ENCODE data around the gene ADAMTS13. TPM values are rescaled to one million over a fixed set of nuclear protein-coding genes. Genes with fewer than 3 reads are reported as not detected.

ADAMTS13 gene
- total RNA-seq, 4 donors from 2014 or later = 1.7 to 4.3 (median 3.2) TPM

DNA sequence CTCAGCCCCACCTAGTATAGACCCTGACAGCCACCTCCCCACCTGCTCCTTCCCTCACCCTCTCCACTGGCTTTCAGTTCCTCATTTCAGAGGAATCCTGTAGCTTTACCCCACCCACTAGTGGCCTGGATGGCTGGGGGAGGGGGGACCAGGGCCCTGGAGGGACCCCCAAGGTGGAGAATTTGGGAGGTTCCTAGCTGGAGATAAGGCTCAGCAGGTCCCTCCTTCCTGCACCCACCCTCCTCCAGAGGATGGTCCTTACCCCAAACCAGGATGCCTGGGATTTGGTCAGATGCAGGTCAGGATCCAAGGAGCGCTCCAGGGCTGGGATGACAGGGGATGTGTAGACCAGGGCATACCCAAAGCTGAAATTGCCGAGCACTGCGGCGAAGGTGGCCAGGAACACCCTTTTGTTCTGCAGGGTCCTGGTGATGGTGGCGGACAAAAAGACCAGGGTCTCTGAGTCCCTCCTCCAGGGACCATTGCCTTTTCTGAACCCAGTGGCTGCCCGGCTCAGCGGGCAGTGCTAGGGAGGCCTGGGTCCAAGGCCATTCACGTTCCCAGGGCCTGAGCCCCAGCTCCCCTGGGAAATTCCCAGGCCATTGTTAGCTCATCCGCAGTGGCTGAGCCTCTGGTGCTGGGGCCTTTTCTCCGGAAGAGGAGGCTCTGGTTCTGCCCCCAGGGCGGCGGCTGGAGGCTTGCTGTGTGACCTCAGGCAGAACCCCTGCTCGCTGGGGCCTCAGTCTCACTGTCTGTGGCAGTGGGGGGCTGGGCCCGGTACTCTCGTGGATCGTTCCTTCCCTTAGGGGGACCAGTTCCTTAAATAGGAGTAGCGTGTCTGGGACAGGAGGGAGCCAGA lies 56.1 kb downstream of the ADAMTS13 start:
- no peaks in the 10 kb centered on the region for H3K27me3 ChIP-seq
- TF ChIP-seq POLR2A (IDR thresholded peaks at IDR 0.05) = no peak
- H3K27ac ChIP-seq = peak overlapping the region in 3 of 4 donors; percentile 42 to 66 (median 58)
- H3K36me3 ChIP-seq = peaks cover 0 to 31% (median 0%) of the 10 kb centered on the region in 3 donors
- peak overlapping the region; percentile 45 to 60 (median 52) for H3K4me3 ChIP-seq
- DNase-seq (ENCODE audit: low spot score in 2 of 2) = no peak
- WGBS, 2 donors = 33 to 37% methylated on average over 16 of the region's 17 CpGs
- no peaks in the 10 kb centered on the region for H3K9me3 ChIP-seq
- H3K4me1 ChIP-seq = peaks cover 0 to 22% (median 10%) of the 10 kb centered on the region in 4 donors

DNA sequence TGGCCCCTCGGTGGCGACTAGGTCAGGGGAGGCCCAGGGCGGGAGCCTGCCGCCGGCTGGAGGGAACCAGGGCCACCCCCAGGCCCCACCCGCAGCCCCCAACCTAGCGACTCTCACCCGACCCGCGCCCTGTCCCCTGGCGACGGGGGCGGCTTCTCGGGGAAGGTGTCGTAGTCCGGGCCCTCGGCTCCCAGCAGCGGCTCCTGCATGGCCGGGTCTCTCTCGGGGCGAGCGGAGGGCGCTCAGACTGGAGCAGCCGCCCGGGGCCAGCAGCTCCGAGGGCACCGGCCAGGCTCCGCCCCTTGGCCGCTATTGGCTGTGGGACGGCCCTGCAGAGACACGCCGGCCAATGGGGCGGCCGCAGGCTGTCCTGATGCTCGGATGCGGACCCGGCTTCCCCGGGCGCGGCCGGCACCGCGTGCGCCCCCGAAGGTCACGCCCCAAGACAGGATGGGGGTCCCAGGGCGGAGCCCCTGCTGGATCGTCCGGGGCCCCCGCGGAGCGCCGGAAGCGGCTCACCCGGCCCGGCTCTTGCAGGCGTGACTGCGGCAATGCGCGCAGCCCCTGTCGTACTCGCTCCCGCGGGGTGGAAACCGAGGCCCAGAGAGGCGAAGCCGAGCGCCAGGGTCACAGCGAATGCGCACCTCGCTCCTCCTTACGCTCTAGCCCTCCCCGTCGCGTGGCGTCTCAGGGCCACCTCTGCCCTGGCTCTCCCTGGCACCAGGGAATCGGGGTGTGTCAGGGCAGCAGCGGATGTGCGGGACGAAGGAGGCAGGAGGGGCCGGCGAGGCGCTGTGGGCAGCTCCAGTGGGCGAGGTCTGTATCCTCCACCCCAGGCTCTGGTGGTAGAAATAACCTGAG lies 56.9 kb downstream of the ADAMTS13 start, which contains the start of gene SLC2A6:
SLC2A6 (minus strand) TSS at position 249 of the 861 bp plus-strand sequence; CDS start at position 209, 40 bp downstream.
- Histone ChIP-seq H3K36me3 (peaks cover 0 to 23% (median 0%) of the 10 kb centered on the region in 3 donors), H3K9me3 (no peaks in the 10 kb centered on the region), H3K27ac (peak within 1 kb of the TSS in 3 of 4 donors; percentile 42 to 66 (median 58)), H3K4me1 (peaks cover 0 to 22% (median 10%) of the 10 kb centered on the region in 4 donors), H3K27me3 (no peaks in the 10 kb centered on the region), H3K4me3 (peak within 1 kb of the TSS; percentile 45 to 60 (median 52))
- TF ChIP-seq EP300 (IDR thresholded peaks at IDR 0.05) (no peak), POLR2A (IDR thresholded peaks at IDR 0.05) (no peak)
- TF ChIP-seq, protein P1, sequence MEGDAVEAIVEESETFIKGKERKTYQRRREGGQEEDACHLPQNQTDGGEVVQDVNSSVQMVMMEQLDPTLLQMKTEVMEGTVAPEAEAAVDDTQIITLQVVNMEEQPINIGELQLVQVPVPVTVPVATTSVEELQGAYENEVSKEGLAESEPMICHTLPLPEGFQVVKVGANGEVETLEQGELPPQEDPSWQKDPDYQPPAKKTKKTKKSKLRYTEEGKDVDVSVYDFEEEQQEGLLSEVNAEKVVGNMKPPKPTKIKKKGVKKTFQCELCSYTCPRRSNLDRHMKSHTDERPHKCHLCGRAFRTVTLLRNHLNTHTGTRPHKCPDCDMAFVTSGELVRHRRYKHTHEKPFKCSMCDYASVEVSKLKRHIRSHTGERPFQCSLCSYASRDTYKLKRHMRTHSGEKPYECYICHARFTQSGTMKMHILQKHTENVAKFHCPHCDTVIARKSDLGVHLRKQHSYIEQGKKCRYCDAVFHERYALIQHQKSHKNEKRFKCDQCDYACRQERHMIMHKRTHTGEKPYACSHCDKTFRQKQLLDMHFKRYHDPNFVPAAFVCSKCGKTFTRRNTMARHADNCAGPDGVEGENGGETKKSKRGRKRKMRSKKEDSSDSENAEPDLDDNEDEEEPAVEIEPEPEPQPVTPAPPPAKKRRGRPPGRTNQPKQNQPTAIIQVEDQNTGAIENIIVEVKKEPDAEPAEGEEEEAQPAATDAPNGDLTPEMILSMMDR (IDR thresholded peaks at IDR 0.05) = no peak
- WGBS, 2 donors = 0 to 4% methylated on average over 12 to 63 of the region's 84 CpGs
- DNase-seq (ENCODE audit: low spot score in 2 of 2) = peak; percentile 68 to 71

DNA sequence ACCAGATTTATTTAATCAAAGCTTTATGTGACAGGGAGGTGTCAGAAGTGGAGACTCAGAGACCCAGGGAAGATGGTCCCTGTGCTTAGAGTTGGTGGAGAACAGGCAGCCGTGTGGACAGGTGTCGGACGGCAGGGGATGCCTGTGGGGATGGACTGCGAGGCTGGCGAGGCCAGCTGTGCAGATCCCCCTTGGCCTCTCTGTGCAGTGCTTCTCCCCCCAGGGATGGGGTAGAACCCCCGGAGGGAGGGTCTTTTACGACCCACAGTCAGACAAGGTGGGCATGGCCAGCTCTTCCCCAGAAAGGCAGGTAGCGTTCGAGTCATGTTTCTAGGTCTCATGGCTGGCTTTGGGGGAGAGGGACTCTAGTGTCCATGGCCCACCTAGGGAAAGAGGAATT lies 61.4 kb downstream of the ADAMTS13 start:
- Histone ChIP-seq H3K27me3 (no peaks in the 10 kb centered on the region), H3K9me3 (no peaks in the 10 kb centered on the region), H3K4me3 (no peak overlapping the region), H3K36me3 (no peaks in the 10 kb centered on the region), H3K4me1 (peaks cover 0 to 23% (median 7%) of the 10 kb centered on the region in 4 donors), H3K27ac (no peak overlapping the region)
- TF ChIP-seq EP300 (IDR thresholded peaks at IDR 0.05) = no peak
- TF ChIP-seq POLR2A (IDR thresholded peaks at IDR 0.05) = no peak
- TF ChIP-seq, protein P1 (IDR thresholded peaks at IDR 0.05) = no peak
- DNase-seq (ENCODE audit: low spot score in 2 of 2) = no peak
- 80 to 83% methylated on average over 9 of the region's 9 CpGs for WGBS, 2 donors

DNA sequence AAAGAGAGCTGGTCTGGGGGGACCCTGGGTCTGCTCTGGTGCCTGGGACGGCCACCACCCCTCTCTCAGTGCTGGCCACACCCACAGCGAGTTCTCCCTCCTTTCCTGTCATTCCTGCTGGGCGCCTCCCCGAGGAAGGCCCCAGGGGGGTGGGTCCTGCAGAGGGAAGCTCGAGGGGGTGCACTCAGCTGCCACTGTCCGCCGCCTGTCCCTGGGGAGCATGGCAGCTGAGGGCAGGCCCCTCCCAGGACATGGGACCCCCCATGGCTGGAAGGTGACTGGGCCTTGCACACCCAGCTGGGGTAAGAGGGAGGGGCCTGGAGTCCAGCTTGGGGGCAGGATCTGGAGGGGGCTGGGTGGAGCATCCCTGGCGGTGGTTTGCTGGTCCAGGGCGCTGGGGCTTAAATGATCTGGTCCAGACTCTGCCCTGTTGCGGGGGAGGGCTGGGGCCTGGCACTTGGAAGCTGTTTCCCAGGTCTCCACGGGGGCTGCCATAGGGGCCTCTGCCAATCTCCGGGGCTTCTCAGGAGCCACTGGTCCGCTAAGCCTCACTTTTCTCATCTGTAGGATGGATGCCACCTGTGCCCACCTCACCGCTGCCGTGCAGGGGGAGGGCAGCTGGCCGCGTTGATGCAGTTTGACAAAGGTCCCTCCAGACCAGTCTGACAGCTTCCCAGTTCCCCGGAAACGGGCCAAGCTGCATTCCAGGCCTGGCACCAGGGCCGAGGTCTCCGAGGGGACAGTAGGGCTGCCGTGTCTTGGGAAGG lies 62.7 kb downstream of the ADAMTS13 start:
- DNase-seq (ENCODE audit: low spot score in 2 of 2) = no peak
- H3K27me3 ChIP-seq = no peaks in the 10 kb centered on the region
- H3K36me3 ChIP-seq = no peaks in the 10 kb centered on the region
- H3K4me1 ChIP-seq = peaks cover 0 to 13% (median 2%) of the 10 kb centered on the region in 4 donors
- 67 to 73% methylated on average over 16 to 20 of the region's 22 CpGs for WGBS, 2 donors
- H3K27ac ChIP-seq = no peak overlapping the region
- H3K9me3 ChIP-seq = no peaks in the 10 kb centered on the region
- H3K4me3 ChIP-seq = no peak overlapping the region
- TF ChIP-seq EP300 (IDR thresholded peaks at IDR 0.05) = no peak

DNA sequence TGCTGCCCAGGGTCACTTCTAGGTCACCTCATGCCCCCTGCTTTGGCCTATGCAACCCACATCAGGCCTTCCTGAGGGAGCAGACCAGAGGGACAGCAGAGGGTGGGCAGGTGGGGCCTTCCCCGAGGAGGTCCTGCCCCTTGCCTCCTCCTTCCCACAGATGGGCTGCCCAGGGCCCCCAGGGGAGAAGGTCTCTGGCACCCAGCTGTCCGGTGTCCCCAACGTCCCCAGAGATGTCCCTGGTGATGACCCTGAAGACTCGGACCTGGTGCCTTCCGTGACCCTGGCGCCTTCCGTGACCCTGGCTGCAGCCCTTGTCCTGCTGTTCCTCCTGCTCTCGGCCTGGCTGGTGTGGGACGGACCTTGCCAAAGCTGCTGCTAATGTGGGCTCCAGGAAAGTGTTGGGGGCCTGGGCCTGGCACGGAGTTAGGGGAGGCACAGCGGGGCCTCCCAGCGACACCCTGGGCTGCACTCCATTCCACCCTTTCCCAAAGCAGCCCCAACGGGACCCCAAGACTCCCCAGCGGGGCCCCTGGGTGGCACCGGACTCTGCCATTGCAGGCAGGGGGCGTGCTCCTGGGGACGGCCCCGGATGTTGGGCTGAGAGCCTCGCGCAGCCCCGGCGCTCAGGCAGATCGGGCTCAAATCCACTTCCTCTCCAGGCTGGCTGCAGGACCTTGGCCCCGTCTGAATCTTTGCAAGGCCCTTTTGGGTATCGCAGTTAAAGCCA lies 63.5 kb downstream of the ADAMTS13 start:
- Histone ChIP-seq H3K27ac (no peak overlapping the region), H3K4me1 (peaks cover 0 to 11% (median 2%) of the 10 kb centered on the region in 4 donors), H3K36me3 (no peaks in the 10 kb centered on the region), H3K4me3 (no peak overlapping the region), H3K27me3 (no peaks in the 10 kb centered on the region), H3K9me3 (no peaks in the 10 kb centered on the region)
- WGBS, 2 donors = 44 to 60% methylated on average over 16 of the region's 25 CpGs
- no peak for DNase-seq (ENCODE audit: low spot score in 2 of 2)
- no peak for TF ChIP-seq EP300 (IDR thresholded peaks at IDR 0.05)
- TF ChIP-seq POLR2A (IDR thresholded peaks at IDR 0.05) = no peak
- TF ChIP-seq, protein P1 (IDR thresholded peaks at IDR 0.05) = no peak
